RWPE2 (cell line): ENCODE data around the gene KCNN3.

ENCODE experiments used
- ATAC-seq: fragments of 200-7000 bp; cut with Tn5 transposase; 3 replicates; pipeline ENCODE4 v1.9.1; 2021; ENCODE audit warnings: low read depth
- DNase-seq: peaks from one replicate; pipeline ENCODE4 v3.0.0-alpha.2; 2020; ENCODE audit warnings: low spot score
- H3K27ac ChIP-seq: fragments of 450-650 bp; 2 replicates; pipeline ENCODE4 v1.5.1; 2017; ENCODE audit warnings: mild to moderate bottlenecking; ENCODE audit not compliant: poor library complexity, severe bottlenecking
- H3K27me3 ChIP-seq: fragments of 250-450 bp; sonication (Bioruptor Pico); 2 replicates; pipeline ENCODE4 v1.5.1; 2021; ENCODE audit warnings: mild to moderate bottlenecking, moderate library complexity; ENCODE audit not compliant: insufficient read depth, poor library complexity, severe bottlenecking
- H3K36me3 ChIP-seq: fragments of 250-450 bp; sonication (Bioruptor Pico); 2 replicates; pipeline ENCODE4 v1.5.1; 2020; ENCODE audit warnings: low read depth, mild to moderate bottlenecking, moderate library complexity
- H3K4me1 ChIP-seq: fragments of 250-450 bp; sonication (Bioruptor Pico); 2 replicates; pipeline ENCODE4 v1.5.1; 2021; ENCODE audit warnings: mild to moderate bottlenecking, moderate library complexity; ENCODE audit not compliant: insufficient read depth, poor library complexity, severe bottlenecking
- H3K4me3 ChIP-seq: fragments of 250-450 bp; sonication (Bioruptor Pico); 2 replicates; pipeline ENCODE4 v1.5.1; 2021; ENCODE audit warnings: mild to moderate bottlenecking, moderate library complexity; ENCODE audit not compliant: severe bottlenecking
- H3K9me3 ChIP-seq: fragments of 250-450 bp; sonication (Bioruptor Pico); 2 replicates; pipeline ENCODE4 v1.5.1; 2021; ENCODE audit warnings: mild to moderate bottlenecking, moderate library complexity; ENCODE audit not compliant: severe bottlenecking
- CTCF ChIP-seq: fragments of 450-650 bp; IDR thresholded peaks from one replicate; pipeline ENCODE4 v1.5.1; 2017; ENCODE audit warnings: mild to moderate bottlenecking, moderate library complexity; ENCODE audit not compliant: poor library complexity, severe bottlenecking

The KCNN3 gene

GRCh38 chr1:154746622-154747299 lies 123.3 kb downstream of the KCNN3 start:
- H3K9me3 ChIP-seq: no peaks in the 10 kb centered on the region
- H3K4me3 ChIP-seq: no peak overlapping the region
- no peaks in the 10 kb centered on the region for H3K4me1 ChIP-seq
- ATAC-seq (no peak), DNase-seq (no peak)
- H3K27me3 ChIP-seq: peaks cover 12% of the 10 kb centered on the region
- TF ChIP-seq CTCF: no peak
- no peaks in the 10 kb centered on the region for H3K36me3 ChIP-seq
- H3K27ac ChIP-seq: no peak overlapping the region

- H3K27ac ChIP-seq: no peak overlapping the region
- H3K4me1 ChIP-seq: no peaks in the 10 kb centered on the region
- H3K27me3 ChIP-seq: peaks cover 12% of the 10 kb centered on the region
- ATAC-seq (no peak), DNase-seq (no peak)
- H3K9me3 ChIP-seq: no peaks in the 10 kb centered on the region
- no peak for TF ChIP-seq CTCF
- no peak overlapping the region for H3K4me3 ChIP-seq
- H3K36me3 ChIP-seq: no peaks in the 10 kb centered on the region
Observed at GRCh38 chr1:154745750-154746425, 124.2 kb downstream of the KCNN3 start.

GRCh38 chr1:154745286-154745731 lies 124.8 kb downstream of the KCNN3 start:
- TF ChIP-seq CTCF: no peak
- Histone ChIP-seq H3K4me1 (no peaks in the 10 kb centered on the region), H3K4me3 (no peak overlapping the region), H3K9me3 (no peaks in the 10 kb centered on the region), H3K27me3 (peaks cover 12% of the 10 kb centered on the region), H3K36me3 (no peaks in the 10 kb centered on the region), H3K27ac (no peak overlapping the region)
- ATAC-seq (no peak), DNase-seq (no peak)

- no peaks in the 10 kb centered on the region for H3K9me3 ChIP-seq
- ATAC-seq (no peak), DNase-seq (no peak)
- H3K4me3 ChIP-seq: no peak overlapping the region
- H3K4me1 ChIP-seq: no peaks in the 10 kb centered on the region
- no peak overlapping the region for H3K27ac ChIP-seq
- H3K36me3 ChIP-seq: no peaks in the 10 kb centered on the region
- H3K27me3 ChIP-seq: peaks cover 12% of the 10 kb centered on the region
- no peak for TF ChIP-seq CTCF
Observed at GRCh38 chr1:154744352-154745035, 125.6 kb downstream of the KCNN3 start.
